NCI-H774 (cell line): Measurements from ENCODE around the gene SYNGR1.

ENCODE experiments used
- DNase-seq: peaks from one replicate; lab custom pipeline; 2025; lab: John Stamatoyannopoulos, UW

The SYNGR1 gene, protein sequence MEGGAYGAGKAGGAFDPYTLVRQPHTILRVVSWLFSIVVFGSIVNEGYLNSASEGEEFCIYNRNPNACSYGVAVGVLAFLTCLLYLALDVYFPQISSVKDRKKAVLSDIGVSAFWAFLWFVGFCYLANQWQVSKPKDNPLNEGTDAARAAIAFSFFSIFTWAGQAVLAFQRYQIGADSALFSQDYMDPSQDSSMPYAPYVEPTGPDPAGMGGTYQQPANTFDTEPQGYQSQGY

DNA sequence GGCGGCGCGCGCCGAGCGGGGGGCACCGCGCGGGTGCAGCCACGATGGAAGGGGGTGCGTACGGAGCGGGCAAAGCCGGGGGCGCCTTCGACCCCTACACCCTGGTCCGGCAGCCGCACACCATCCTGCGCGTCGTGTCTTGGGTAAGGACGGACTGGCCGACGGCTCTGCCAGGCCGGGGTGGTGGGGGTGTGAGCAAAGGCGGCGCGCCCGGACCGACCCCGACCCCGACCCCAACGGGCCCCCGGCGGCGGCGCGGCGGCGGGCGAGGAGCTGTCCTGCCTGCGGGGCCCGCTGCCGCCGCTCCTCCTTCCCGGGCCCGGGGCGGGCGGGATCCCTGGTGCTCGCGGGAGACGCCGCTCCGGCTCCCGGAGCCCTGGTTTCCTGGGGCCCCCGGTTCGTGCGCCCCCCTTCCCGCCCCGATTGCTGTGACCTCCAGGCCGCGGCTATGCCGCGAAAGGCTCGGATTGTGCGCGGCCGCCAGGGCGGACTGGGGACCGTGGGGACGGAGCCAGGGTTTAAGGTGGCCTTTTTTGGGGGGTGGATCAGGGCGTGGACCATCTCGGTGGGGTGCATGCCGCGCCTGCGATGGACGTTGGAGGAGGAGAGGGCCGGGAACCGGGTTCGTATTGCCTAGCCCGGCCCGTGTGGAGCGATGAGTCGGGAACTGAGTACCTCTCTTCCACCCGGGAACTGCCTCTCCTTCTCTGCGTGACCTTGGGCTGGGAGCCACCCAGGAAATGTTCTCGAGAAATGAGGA, at the start of gene SYNGR1:
Gene SYNGR1 (plus strand): TSS at position 25 of the 760 bp plus-strand sequence. CDS start 20 bp downstream, at position 45.
- DNase-seq, result no peak

DNA sequence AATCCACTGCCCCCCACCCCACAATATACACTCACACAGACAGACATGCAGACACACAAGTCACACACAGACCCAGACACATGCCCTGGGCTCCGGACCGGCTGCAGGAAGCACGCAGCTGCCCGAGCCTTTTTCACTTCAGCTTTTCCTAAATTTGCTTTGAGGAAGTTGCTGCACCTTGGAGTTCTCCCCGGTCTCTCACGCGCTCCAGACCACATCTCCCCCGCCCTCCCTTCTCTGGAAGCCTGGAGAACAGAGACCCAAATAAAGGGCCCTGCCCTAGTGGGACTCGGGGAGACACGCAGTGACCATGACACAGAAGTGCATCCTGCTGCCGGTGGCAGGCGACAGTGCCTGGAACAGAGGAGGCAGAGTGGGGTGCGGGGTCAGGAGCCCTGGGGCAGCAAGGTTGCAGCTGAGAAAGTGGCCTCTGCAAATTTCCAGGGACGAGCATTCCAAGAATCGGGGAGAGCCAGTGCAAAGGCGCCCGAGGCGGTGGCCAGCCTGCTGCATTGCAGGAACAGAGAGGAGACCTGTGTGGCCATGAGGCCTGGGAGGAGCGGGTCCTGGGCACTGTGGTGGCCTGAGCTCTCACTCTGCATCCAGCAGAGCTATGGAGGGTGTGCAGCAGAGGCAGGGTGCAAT, 49.5 kb upstream of the SYNGR1 start:
- no peak for DNase-seq

DNA sequence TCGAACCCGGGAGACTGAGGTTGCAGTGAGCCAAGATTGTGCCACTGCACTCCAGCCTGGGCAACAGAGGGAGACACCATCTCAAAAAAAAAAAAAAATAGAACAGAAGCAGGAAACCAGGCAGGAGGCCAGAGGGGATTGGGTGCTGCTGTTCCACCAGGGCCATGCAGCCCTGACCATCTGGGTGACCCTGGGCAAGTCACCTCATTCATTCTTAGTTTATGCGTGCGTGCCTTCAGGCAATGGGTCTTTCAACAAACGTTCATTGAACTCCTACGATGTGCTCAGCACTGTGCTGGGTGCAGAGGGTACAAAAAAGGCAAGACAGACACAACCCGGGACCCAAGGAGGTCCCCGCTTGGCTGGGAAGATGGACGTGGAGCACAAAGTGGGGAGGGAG, 48.7 kb upstream of the SYNGR1 start:
- DNase-seq, result no peak

DNA sequence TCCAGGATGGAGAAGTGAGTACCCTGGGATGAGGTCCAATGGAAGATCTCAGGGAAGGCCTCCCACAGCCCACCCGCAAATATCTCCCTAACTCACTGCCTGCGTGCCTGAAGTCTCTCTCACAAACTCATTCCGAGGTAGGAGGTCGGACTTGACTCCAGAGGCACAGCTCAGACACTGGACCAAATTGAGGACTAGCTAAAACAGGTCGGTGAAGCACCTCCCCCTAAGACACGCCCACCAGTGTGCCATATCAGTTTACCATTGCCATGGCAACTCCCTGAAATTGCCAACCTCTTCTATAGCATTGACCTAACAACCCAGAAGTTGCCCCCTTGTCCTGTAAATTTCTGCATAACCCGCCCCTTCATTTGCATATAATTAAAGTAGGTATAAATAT, 47.9 kb upstream of the SYNGR1 start:
- no peak for DNase-seq

DNA sequence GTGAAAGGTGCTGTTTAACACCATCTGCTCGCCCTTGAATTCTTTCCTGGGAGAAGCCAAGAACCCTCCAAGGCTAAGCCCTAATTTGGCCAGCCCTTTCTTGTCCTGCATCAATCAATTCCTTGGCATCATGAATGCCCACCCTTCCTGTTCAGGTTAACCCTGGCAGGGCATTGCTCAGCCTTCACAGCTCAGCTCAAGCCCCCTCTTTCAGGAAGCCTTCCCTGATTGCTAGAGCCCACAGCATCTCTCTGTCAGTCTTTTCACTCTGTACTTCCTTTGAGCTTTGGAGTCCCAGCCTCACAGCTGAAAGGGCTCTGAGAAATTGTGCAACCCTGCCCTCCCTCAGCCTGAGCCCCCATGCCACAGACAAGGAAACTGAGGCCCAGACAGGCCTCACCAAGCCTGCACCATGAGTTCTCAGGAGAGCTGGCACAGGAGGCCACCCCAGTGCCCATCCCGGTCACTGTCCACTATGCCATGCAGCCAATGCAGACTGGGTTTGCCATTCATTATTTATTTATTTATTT, 47.3 kb upstream of the SYNGR1 start:
- no peak for DNase-seq

DNA sequence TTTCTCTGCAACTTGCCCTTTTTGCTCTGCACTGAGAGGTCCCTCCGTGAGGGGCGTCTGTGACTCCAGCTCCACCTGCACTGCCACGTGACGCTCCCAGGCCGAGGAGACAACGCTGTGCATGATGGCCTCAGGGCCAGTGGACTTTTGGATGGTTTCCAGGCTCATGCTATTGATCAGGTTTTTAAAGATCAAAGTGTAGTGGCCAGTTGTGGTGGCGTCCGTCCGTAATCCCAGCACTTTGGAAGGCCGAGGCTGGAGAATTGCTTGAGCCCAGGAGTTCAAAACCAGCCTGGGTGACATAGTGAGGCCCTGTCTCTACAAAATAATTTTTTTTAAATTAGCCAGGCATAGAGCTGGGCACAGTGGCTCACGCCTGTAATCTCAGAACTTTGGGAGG, 46.4 kb upstream of the SYNGR1 start:
- DNase-seq, result no peak

DNA sequence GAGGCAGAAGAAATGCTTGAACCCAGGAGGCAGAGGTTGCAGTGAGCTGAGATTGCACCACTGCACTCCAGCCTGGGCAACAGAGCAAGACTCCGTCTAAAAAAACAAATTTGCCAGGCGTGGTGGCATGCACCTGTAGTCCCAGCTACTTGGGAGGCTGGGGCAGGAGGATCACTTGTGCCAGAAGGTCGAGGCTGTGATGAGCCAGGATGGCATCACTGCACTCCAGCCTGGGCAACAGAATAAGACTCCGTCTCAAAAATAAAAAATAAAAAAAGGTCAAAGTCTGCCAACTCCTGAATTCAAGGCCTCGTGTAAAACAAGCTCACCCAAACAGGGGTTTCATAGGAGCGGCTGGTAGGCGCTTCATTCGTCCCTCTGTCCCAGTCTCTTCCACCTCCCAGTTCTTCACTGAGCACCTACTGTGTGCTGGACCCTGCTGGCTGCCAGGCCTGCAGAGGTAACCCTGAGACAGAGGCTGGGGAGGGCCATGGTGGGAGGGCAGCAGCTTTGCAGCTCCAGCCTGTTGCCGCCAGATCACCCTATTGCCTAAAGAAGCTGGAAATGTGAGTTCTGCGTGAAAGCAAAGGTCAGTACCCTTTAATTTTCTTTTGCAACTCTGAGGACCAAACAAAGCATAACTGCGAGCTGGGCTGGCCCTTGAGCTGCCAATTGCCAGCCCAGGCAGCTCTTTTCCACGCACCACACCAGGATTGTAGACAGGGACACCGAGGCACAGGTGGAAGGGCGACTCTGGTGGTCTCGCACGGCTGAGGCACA, 45.7 kb upstream of the SYNGR1 start:
- no peak for DNase-seq

DNA sequence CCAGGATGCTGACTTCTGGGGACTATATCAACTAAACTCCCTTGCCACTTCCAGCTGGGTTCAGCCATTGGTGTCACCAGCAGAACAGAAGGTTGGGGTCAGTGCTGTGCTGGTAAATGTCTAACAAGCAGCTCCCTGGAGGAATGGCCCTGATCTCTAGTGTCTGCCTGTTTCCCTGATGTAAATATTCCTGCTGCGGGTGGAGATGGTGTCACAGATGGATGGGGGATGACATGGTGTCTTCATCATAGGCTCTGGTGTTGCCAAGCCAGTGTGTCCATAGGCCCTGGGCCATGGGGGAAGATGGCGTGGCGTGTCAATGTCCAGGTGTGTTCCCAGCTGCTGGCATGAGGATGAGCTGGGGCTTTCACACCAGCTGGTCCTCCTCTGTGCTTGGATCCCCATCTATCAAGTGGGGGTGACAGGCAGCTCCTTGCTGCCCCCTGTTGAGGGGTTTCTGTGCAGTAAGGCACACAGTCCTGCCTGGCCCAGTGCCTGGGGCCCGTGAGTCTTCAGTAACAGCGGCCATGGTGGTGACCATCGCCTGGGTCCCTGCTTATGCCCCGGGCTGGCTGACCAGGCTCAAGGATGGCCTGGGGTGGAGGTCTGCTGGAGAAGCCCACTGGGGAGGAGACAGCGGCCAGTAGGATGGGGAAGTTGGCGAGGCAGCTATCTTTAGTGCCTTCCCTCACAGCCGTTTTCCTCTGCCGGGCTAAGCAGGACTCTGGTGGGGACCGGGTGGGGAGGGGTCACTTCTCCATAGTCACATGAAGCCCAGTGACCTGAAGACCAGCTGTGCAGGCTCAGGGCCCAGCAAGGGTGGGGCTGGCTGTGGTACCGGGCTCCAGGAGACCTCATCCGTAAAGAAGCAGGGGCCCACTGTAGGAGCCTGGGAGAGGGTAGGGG, 43.1 kb upstream of the SYNGR1 start:
- DNase-seq, result peak; percentile 0

DNA sequence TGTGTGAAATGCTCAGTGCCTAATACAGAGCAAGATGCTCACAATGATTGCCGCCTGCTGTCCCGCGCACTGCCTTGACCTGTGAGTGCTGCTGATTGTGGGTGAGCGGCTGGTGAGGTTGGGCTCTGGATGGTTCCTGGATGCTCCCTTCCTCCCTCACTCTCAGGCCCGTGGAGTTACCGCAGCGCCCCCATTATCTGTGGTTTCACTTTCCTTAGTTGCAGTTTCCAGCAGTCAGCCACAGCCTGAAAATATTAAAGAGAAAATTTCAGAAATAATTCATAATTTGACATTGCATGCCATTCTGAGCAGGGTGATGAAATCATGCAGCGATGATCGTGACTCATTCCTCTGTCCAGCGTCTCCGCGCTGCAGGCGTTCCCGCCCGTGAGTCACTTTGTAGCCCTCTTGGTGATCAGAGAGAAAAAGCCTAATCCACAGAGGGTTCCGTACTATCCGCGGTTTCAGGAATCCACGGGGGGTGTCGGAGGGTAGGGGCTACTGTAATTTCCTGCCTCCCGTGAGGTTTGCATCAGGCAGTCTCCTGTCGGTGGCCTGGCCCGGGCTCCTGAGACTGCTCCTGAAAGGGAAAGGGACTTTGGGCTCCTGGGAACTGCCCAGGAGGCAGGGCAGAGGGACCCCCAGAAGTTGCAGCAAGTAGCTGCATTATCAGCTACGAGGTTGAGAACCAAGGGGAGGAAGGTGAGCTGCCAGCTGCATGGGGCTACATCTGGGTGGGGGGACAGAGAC, 41.0 kb upstream of the SYNGR1 start:
- no peak for DNase-seq

DNA sequence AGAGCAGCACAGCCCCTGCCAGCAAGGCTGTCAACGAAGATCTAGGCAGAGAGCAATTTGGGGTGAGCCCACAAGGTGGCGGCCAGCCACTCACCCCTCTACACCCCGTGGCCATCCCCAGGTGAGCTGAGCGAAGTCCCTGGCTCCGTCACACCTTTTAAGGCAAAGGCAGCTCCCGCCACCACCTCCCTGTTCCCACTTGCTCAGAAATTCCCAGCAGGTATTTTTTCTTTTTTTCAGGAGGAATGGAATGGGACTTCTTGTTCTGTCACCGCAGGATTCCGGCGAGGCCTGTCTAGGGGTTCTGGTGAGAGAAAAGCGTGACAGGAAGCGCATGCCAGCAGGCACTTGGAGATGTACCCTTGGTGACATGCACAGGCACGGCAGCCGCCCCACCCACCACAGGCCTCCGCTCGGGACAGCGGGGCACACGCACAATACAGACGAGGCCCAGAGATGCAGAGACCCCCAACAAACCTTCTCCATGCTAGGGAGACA, 40.4 kb upstream of the SYNGR1 start:
- DNase-seq, result no peak

DNA sequence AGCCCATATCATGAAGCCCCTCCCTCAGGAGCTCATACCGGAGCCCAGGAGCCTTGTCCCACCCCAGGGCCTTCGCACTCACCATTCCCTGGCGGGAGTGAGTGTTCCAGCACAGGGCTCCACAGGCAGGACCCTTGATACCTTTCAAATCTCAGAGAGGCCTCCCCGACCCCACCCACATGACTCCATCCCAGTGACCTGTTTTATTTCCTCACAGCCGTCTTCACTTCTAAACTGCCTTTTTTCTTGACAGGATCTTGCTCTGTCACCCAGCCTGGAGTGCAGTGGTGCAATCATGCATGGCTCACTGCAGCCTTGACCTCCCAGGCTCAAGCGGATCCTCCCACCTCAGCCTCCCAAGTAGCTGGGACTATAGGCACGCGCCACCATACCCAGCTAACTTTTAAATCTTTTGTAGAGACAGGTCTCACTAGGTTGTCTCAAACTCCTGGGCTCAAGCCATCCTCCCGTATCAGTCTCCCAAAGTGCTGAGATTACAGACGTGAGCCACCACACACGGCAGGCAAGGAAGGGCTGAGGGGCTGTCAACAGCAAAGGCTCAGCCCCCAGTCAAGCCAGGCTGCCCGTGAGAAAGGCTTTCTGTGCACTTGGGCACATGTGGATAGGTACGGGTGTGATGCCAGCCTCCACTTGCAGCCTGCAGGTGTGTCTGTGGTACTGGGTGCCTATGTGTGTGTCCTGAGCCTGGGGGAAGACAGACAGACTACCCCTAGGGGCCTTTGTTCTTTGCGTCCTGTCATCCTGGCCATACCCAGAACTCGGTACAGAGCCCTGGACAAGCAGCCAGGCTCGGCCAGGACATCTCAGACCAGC, 39.7 kb upstream of the SYNGR1 start:
- no peak for DNase-seq

DNA sequence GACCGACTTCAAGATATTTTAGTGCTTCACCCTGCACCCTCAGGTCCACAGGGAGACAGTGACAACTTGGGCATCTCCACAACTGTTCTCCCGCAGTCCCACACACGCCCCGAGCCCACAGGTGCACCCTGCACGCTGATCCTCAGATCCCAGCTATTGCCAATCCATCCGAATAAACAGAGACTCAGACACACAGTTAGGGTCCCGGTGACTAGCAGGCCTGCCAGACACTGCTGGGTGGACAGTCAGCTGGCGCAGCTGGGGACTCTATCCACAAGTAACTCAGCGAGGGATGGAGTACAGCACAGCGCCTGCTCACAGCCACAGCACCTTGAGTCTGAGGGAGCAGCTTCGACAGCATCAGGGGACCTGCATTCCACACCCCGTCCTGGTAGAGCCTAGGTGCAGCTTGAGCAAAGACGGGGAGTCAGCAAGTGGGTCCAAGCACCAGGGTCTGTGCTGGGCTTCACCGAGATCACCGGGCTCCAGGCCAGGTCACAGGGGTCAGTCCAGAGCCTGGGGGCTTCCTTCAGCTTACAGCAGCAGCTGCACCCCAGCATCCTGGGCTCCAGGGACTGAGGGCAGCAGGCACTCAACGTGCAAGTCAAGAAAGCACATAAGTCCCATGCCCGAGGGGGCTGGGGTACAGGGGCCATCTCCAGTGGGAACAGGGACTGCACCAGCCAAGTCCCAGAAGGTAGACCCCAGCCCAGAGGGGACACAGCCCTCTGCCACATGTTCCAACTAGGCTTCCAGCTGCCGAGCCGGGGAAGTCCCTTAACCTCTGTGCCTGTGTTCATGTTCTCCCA, 38.0 kb upstream of the SYNGR1 start:
- DNase-seq, result no peak

DNA sequence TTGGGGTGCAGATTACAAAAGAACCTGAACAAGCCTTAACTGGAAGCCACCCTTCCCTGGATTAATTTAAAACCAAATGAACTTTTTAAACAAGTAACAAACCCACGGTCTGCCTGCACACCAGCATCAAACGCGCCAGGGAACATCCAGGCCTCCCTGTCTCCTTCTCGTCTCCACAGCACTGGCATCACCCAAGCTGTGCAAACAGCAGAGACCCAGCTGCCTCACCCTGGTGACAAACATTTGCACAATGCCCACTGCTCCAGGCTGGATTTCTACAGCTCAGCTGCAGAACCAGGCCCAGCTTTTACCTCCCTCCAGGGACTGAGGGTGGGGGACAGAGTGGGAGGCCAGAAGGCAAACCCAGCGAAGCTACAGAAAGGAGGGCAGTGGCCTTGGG, 37.4 kb upstream of the SYNGR1 start:
- DNase-seq, result peak; percentile 2

DNA sequence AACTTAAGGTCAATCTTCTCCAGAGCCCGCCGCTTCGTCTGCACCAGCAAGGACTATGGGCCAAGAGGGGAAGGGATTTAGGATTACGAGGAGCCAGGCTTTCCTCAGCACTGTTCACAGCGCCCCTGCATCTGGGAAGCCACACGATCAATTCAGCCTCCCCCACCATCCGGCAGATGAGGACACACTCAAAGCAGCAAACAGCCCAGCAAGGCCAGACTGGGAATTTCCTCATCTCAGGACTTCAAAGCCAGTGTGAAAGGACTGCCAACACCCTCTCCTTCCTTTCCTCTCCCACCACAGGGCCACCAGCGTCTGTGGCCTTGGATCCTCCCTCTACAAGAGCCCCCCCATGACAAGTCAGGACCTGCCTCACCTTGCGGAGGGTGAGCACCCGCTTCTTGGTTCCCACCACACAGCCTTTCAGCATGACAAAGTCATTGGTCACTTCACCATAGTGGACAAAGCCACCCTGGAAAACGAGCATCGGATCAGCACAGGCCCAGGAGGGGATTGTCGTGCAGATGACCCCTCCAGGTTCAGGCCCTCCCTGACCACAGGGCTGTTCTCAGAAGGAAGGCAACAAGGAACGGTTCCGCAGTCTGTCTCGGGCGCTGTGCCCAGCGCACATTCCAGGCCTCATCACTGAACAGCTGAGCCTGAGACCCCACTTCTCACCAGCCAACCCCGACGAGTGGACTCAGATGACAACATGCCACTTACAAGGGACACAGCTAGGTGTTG, 36.4 kb upstream of the SYNGR1 start:
- DNase-seq, result no peak

DNA sequence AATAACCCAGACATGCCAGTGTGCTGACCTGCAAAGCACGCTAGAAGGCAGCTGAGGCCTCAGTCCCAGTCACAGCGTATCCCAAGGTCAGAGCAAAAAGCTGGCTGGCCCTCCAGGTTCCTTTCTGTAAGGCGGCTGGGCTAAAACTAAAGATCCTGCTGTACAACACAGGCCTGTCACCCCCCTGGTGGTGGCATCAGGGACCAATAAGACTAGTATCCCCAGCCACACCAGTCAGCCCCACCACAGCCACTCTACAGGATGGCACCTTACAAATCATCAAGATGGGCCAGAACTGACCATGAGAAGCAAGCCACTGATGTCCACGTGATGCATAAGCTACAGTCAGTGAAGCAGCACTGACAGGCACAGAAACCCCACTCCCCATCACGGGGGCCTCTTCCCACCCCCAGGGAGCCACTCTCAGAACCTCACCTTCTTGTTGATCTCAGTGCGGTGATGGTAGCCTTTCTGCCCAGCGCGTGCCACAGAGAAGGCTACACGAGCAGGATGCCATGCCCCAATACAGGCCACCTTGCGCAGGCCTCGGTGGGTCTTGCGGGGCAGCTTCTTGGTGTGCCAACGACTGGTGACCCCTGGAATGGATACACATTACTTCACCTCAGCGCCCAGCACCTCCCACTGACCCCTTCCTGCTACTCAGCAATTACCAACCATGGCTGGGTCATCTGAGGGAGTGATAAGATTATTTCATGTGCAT, 35.4 kb upstream of the SYNGR1 start:
- no peak for DNase-seq

DNA sequence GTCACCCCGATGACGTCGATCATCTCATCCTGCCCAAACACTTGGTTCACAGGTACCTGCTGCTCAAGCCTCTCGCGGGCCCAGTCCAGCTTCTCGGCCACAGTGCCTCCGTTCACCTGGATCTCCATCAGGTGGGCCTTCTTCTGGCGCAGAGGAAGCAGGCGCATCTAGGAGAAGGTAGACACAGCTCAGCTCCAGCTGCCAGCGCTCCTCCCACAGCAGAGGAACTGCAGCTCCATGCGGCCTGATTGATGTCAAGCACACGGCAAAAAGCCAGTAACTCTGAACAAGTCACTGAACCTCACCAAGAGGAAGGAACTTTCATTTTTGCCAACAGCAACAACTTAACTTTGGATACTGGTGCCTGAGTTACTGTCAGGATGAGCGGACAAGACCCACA, 34.4 kb upstream of the SYNGR1 start:
- no peak for DNase-seq
